Measurements from ENCODE around the gene RELL2. TPM values are rescaled to one million over a fixed set of nuclear protein-coding genes. Genes with fewer than 3 reads are reported as not detected.

Gene RELL2
- total RNA-seq, 3 donors from 2014 or later (not counting 1 experiment from before 2014, with no cell fraction given) = 5.7 to 6.6 (median 6.1) TPM

GRCh38 chr5:141685591-141685990, 48.8 kb downstream of the RELL2 start:
- Histone ChIP-seq H3K27ac (ENCODE audit: low read length) (no peak overlapping the region), H3K27me3 (ENCODE audit: control insufficient read depth, insufficient read depth, low read length) (no peaks in the 10 kb centered on the region), H3K9me3 (ENCODE audit: control insufficient read depth, insufficient read depth, low read length) (no peaks in the 10 kb centered on the region), H3K4me1 (ENCODE audit: control insufficient read depth, insufficient read depth, low read length) (peaks cover 31% of the 10 kb centered on the region), H3K36me3 (ENCODE audit: control insufficient read depth, insufficient read depth, low read length) (no peaks in the 10 kb centered on the region), H3K4me3 (ENCODE audit: low read length) (no peak overlapping the region)
- Mint-ChIP-seq H3K36me3 (no peaks in the 10 kb centered on the region), H3K27me3 (ENCODE audit: low read depth in 2 of 2) (peaks cover 0 to 11% of the 10 kb centered on the region in 2 donors), H3K27ac (no peak overlapping the region), H3K4me3 (no peak overlapping the region), H3K4me1 (peaks cover 22 to 38% of the 10 kb centered on the region in 2 donors), H3K9me3 (no peaks in the 10 kb centered on the region)
- WGBS (ENCODE audit: insufficient coverage) = 97% methylated on average over 1 of the region's 1 CpG
- ATAC-seq (no peak), DNase-seq (no peak)
- TF ChIP-seq CTCF (IDR thresholded peaks at IDR 0.05) = no peak
- intact Hi-C loops (cut with micrococcal nuclease) = no loop called here

DNA sequence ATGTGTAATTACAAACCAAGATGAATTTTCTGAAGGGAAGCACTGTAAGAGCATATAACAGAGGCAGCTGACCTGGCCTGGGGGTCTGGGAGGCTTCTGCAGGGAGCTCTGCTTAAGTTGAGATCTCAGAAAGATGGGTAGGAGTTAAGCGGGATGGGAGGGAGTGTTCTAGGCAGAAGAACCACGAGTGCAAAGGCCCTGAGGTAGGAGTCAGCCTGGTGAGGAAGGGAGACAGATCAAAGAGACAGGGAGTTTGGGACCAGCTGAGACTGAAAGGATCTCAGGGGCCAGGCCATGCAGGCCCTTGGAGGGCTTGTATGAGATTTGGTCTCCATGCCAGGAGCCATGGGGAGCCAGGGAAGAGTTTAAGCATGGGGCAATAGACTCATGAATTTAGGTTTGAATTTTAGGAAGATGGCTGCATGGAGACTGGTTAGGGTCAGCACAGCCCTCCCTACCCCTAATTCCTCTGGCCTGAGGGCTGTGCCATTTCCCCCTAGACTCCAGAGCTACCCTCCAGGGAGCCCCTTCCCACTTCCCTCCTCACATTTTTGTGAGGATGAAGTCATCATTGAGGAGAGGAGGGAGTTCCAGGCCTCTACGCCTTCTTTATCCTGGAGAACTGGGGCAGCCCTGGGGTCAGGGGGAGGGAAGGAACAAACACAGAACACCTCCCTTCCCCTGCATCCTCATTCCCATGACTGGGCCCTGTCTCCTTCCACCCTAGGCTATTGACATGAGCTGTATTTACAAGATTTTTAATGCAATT, 50.0 kb downstream of the RELL2 start:
- H3K9me3 ChIP-seq (ENCODE audit: control insufficient read depth, insufficient read depth, low read length) = no peaks in the 10 kb centered on the region
- DNase-seq (no peak), ATAC-seq (no peak)
- no peak overlapping the region for H3K4me3 Mint-ChIP-seq
- peaks cover 14 to 29% of the 10 kb centered on the region in 2 donors for H3K4me1 Mint-ChIP-seq
- 88% methylated on average over 2 of the region's 3 CpGs for WGBS (ENCODE audit: insufficient coverage)
- H3K36me3 Mint-ChIP-seq = no peaks in the 10 kb centered on the region
- no peak overlapping the region for H3K4me3 ChIP-seq (ENCODE audit: low read length)
- TF ChIP-seq CTCF (IDR thresholded peaks at IDR 0.05) = no peak
- H3K36me3 ChIP-seq (ENCODE audit: control insufficient read depth, insufficient read depth, low read length) = no peaks in the 10 kb centered on the region
- no peaks in the 10 kb centered on the region for H3K27me3 ChIP-seq (ENCODE audit: control insufficient read depth, insufficient read depth, low read length)
- H3K27ac ChIP-seq (ENCODE audit: low read length) = no peak overlapping the region
- no peak overlapping the region for H3K27ac Mint-ChIP-seq
- peaks cover under 1 to 11% of the 10 kb centered on the region in 2 donors for H3K27me3 Mint-ChIP-seq (ENCODE audit: low read depth in 2 of 2)
- intact Hi-C loops (cut with micrococcal nuclease) = no loop called here
- peaks cover 23% of the 10 kb centered on the region for H3K4me1 ChIP-seq (ENCODE audit: control insufficient read depth, insufficient read depth, low read length)
- no peaks in the 10 kb centered on the region for H3K9me3 Mint-ChIP-seq

Other genes with a start within 250 kb of the RELL2 start
- under 1 TPM in 2 of 3 donors, not detected in 1; 0.31 to 0.40 TPM for gene PCDHGB4, start 249.3 kb upstream of the RELL2 start, total RNA-seq
- under 1 TPM; 0.07 to 0.28 (median 0.09) TPM for gene PCDHGA8, start 244.4 kb upstream of the RELL2 start, total RNA-seq
- 1 to 10 TPM; 1.3 to 4.2 (median 3.1) TPM for gene PCDHGB5, start 239.1 kb upstream of the RELL2 start, total RNA-seq
- gene PCDHGA9, start 234.2 kb upstream of the RELL2 start, total RNA-seq = 1 to 10 TPM in 2 of 3 donors, under 1 TPM in 1; 0.61 to 1.7 (median 1.0) TPM
- 1 to 10 TPM; 2.1 to 5.9 (median 2.9) TPM for gene PCDHGB6, start 229.0 kb upstream of the RELL2 start, total RNA-seq
- 1 to 10 TPM in 2 of 3 donors, under 1 TPM in 1; 0.61 to 2.6 (median 2.1) TPM for gene PCDHGA10, start 224.0 kb upstream of the RELL2 start, total RNA-seq
- gene PCDHGB7, start 219.3 kb upstream of the RELL2 start, total RNA-seq = 1 to 10 TPM in 2 of 3 donors, under 1 TPM in 1; 0.68 to 1.6 (median 1.2) TPM
- gene PCDHGA11, start 215.9 kb upstream of the RELL2 start, total RNA-seq = 1 to 10 TPM in 1 of 3 donors, under 1 TPM in 2; 0.40 to 1.2 (median 0.83) TPM
- gene PCDHGA12, start 206.5 kb upstream of the RELL2 start, total RNA-seq = 1 to 10 TPM in 1 of 3 donors, under 1 TPM in 2; 0.35 to 1.1 (median 0.75) TPM
- gene PCDHGC3, start 161.0 kb upstream of the RELL2 start, total RNA-seq = 1 to 10 TPM in 1 of 3 donors, under 1 TPM in 2; 0.68 to 1.5 (median 0.75) TPM
- gene PCDHGC4, start 152.0 kb upstream of the RELL2 start, total RNA-seq = under 1 TPM; 0.31 to 0.84 (median 0.45) TPM
- gene PCDHGC5, start 147.9 kb upstream of the RELL2 start, total RNA-seq = under 1 TPM; 0.31 to 0.97 (median 0.50) TPM
- 100 to 1,000 TPM; 410 to 456 (median 419) TPM for gene DIAPH1, start 18.0 kb upstream of the RELL2 start, total RNA-seq
- gene HDAC3, start 148 bp upstream of the RELL2 start, total RNA-seq = 10 to 100 TPM; 66.0 to 85.7 (median 74.7) TPM
- 100 to 1,000 TPM; 134 to 155 (median 147) TPM for gene FCHSD1, start 14.4 kb downstream of the RELL2 start, total RNA-seq
- 10 to 100 TPM; 13.9 to 25.2 (median 19.6) TPM for gene ARAP3, start 45.2 kb downstream of the RELL2 start, total RNA-seq
- 10 to 100 TPM; 19.2 to 39.2 (median 32.1) TPM for gene PCDH1, start 241.4 kb downstream of the RELL2 start, total RNA-seq

Measured in natural killer cell (primary cell).